GM19455 (cell line): Measurements from ENCODE around the gene ESRRG.

Source experiments
- ATAC-seq: cut with Tn5 transposase; IDR thresholded peaks from one replicate; pipeline ENCODE4 v1.9.1; 2021; ENCODE audit not compliant: unreplicated experiment

Gene ESRRG

GRCh38 chr1:216632980-216633379 is 90.2 kb downstream of the ESRRG start:
- no peak for ATAC-seq

- ATAC-seq, result no peak
Measured at GRCh38 chr1:216630532-216630931, 92.7 kb downstream of the ESRRG start.

GRCh38 chr1:216627252-216627651 is 96.0 kb downstream of the ESRRG start:
- ATAC-seq, result no peak

DNA sequence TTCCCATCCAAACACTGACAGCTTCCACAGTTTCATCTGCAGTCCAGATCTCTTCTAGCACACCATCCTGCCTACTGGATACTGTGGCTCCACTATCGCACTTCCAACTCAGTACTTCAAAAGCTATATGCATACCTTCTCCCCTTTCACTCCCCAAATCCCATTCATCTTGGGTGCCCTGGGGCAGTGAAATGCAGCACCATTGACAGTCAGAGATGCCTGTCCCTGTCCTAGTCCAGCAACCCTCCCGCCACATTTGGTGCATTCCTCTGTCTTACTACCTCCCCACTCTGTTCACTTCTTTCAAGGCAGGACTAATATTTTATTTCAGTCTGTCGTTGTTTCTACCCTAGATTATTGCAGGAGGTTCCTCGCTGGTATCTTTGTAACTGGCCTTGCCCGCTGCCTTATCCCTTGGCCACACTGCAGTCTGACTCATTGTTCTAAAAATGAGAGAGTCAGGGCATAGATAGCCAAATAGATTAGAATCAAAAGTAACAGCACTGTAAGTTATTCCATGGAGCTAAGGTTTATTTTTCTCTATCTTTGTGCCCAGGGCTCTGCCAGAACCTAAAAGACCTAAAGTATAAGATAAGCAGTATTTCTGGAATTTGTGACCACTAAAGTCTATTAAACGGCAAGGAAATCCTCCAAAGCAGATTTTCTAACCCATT is 96.7 kb downstream of the ESRRG start:
- ATAC-seq, result no peak

DNA sequence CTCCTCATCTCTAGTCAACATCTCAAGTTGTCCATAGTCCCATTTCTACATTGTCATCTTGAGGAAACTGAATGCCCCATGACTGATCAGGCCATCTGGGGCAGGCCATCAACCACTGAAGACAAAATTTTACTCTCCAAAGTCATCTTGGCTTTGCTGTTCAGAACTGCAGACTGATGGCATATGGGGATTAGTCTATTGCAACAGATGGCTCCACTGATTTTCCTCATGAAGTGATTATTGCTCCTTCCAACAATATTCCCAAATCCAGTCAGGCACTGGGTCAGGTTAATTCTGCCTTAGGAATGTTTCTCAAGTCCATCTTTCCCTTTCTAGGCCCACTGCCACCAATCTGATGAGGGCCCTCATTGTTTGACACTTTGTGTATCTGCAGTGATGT is 101.7 kb downstream of the ESRRG start:
- ATAC-seq, result no peak

- no peak for ATAC-seq
Measured at GRCh38 chr1:216617081-216617875, 106.0 kb downstream of the ESRRG start.

DNA sequence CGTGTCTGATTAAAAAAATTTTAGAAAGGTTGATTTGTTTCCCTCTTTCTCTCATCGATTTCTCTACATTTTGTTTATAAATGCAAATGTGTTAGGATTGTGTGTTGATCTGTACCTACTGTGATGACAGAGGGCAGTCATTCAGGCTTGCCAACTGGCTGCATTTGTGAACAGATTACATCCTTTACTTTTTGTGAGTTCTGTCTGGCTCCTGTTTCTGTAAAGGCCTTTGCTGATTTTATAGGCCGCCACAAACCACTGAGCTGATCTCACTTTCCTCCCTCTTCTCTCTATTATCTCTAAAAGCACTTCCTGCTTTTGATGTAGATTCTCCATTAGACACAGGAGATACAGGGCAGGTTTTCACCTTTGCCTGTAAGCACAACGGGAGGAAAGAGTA is 106.8 kb downstream of the ESRRG start:
- ATAC-seq, result no peak

GRCh38 chr1:216614011-216614934 is 109.0 kb downstream of the ESRRG start:
- ATAC-seq, result no peak

- no peak for ATAC-seq
Measured at GRCh38 chr1:216612291-216612690, 110.9 kb downstream of the ESRRG start.

- no peak for ATAC-seq
Measured at GRCh38 chr1:216607067-216607697, 116.0 kb downstream of the ESRRG start.

- ATAC-seq, result no peak
Measured at GRCh38 chr1:216606047-216606637, 117.1 kb downstream of the ESRRG start.

- ATAC-seq, result no peak
Measured at GRCh38 chr1:216604771-216605170, 118.5 kb downstream of the ESRRG start.

GRCh38 chr1:216600730-216601609 is 122.3 kb downstream of the ESRRG start:
- ATAC-seq, result peak; percentile 60

GRCh38 chr1:216599851-216600250 is 123.4 kb downstream of the ESRRG start:
- ATAC-seq, result no peak

- ATAC-seq, result no peak
Measured at GRCh38 chr1:216598448-216598847, 124.8 kb downstream of the ESRRG start.

GRCh38 chr1:216596281-216596862 is 126.9 kb downstream of the ESRRG start:
- no peak for ATAC-seq

- no peak for ATAC-seq
Measured at GRCh38 chr1:216587715-216588114, 135.5 kb downstream of the ESRRG start.

GRCh38 chr1:216582151-216582550 is 141.1 kb downstream of the ESRRG start:
- no peak for ATAC-seq

DNA sequence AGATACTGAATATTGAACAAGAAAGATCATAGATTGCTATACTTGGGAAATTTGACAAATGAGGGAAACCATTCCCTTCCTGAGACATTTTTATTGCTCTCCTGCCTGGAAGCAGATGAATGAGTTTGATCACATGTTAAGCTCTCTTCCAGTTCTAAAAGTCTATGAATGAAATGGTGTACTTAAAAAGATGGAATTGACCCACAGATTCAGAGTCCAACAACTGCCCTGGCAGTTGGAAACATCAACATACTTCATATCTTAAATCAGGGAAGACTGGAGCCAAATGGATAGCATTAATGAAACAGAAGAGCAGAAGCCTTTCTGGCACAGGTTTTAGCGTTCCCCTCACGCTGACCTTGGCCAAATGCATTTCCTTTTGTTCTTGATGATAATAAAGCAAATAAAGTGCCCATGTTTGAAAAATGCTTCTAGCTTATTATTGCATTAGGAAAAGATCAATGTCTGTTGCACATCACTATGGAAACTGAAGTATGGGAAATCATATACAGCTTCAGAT is 142.6 kb downstream of the ESRRG start:
- no peak for ATAC-seq
